ENCODE data around the gene STMN3.

The STMN3 gene

DNA sequence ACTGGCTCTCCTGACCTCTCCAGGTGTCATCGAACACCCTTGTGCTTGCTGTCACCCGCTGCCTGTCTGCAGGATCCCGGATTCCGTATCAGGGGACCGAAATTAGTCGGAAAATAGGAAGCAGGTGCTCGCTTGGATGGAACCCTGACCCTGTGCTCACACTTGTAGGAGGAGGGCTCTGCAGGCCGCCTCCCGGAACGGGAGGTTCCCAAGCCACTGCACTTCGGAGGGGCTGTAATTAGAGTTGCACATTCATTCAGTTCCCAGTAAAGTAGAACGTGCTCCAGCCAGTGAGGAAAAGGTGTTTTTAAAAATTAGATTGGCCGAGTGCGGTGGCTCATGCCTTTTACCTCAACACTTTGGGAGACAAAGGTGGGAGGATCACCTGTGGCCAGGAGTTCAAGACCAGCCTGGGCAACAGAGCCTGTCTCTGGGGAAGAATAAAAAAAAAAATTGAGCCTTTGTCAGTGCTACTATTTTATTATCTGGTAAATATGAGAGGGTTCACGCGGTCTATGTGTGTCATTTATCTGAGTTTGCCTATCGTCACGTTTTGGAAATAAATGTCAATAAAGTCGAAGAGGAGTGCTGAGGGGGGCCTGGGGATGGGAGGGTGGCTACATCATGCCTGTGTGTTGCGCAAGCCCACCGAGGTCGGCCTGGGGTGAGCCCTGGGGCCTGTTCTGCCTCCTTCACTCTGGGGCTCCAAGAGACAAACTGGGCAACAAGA is 24.8 kb downstream of the STMN3 start:
- ChIA-PET CTCF (interaction anchor here (0.8 kb wide), 1 partner anchor 352 kb away, joined by 3 read pairs; no protein-coding TSS in a partner anchor), POLR2A (no interaction called here)
- peak; percentile 71 for DNase-seq (ENCODE audit: extremely low spot score)
- TF ChIP-seq, protein P1, sequence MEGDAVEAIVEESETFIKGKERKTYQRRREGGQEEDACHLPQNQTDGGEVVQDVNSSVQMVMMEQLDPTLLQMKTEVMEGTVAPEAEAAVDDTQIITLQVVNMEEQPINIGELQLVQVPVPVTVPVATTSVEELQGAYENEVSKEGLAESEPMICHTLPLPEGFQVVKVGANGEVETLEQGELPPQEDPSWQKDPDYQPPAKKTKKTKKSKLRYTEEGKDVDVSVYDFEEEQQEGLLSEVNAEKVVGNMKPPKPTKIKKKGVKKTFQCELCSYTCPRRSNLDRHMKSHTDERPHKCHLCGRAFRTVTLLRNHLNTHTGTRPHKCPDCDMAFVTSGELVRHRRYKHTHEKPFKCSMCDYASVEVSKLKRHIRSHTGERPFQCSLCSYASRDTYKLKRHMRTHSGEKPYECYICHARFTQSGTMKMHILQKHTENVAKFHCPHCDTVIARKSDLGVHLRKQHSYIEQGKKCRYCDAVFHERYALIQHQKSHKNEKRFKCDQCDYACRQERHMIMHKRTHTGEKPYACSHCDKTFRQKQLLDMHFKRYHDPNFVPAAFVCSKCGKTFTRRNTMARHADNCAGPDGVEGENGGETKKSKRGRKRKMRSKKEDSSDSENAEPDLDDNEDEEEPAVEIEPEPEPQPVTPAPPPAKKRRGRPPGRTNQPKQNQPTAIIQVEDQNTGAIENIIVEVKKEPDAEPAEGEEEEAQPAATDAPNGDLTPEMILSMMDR (IDR thresholded peaks at IDR 0.05; ENCODE audit: control extremely low read depth, extremely low read depth, low read depth, missing control alignments), result no peak

DNA sequence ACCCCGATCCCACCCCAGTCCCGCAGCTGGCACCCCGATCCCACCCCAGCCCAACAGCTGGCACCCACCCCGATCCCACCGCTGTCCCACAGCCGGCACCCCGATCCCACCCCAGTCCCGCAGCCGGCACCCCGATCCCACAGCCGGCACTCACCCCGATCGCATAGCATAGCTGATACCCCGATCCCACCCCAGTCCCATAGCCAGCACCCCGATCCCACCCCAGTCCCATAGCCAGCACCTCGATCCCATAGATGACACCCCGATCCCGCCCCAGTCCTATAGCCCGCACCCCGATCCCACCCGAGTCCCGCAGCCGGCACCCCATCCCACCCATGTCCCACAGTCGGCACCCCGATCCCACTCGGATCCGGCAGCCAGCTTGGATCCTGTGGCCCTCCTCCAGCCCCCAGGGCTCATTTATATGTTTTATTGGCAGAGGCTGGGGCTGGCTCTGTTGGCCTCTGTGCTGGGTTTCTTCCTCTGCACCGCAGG is 25.4 kb downstream of the STMN3 start:
- DNase-seq (ENCODE audit: extremely low spot score), result no peak
- CTCF ChIA-PET, result interaction anchor here (1.1 to 1.5 kb wide), 2 partner anchors 10 to 411 kb away, joined by 3 to 9 read pairs; no protein-coding TSS in a partner anchor
- POLR2A ChIA-PET, result interaction anchor here (0.6 kb wide), 1 partner anchor 41 kb away, joined by 5 read pairs; no protein-coding TSS in a partner anchor
- TF ChIP-seq, protein P1 (IDR thresholded peaks at IDR 0.05; ENCODE audit: control extremely low read depth, extremely low read depth, low read depth, missing control alignments), result no peak

DNA sequence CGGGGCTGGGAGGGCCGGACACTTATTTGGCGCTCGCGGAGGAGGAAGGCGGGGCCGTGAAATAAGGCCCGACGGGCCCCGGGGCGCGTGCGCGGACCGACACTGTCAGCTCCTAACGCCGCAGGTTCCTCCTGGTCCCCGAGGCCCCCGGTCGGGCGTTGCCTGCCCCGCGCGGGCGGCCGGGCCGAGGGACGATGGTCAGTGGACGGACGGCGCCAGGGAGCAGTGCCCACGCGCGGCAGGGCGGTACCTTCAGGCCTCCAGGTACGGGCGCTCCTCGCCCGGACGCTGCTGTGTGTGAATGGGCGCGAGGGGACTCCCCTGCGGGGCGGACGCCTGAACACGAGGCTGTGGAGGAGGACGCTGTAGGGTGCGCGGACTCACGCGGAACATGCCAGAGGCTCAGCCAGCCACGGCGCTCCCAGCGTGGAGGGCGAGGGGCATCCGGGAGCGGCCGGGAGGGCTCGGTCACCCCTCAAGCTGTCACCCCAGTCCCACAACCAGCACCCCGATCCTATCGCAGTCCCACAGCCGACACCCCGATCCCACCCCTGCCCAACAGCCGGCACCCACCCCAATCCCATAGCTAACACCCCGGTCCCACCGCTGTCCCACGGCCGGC is 26.0 kb downstream of the STMN3 start:
- TF ChIP-seq, protein P1 (IDR thresholded peaks at IDR 0.05; ENCODE audit: control extremely low read depth, extremely low read depth, low read depth, missing control alignments), result no peak
- POLR2A ChIA-PET, result interaction anchor here (0.6 to 1.0 kb wide), 3 partner anchors 15 to 246 kb away, joined by 3 to 9 read pairs (median 5); no protein-coding TSS in a partner anchor

DNA sequence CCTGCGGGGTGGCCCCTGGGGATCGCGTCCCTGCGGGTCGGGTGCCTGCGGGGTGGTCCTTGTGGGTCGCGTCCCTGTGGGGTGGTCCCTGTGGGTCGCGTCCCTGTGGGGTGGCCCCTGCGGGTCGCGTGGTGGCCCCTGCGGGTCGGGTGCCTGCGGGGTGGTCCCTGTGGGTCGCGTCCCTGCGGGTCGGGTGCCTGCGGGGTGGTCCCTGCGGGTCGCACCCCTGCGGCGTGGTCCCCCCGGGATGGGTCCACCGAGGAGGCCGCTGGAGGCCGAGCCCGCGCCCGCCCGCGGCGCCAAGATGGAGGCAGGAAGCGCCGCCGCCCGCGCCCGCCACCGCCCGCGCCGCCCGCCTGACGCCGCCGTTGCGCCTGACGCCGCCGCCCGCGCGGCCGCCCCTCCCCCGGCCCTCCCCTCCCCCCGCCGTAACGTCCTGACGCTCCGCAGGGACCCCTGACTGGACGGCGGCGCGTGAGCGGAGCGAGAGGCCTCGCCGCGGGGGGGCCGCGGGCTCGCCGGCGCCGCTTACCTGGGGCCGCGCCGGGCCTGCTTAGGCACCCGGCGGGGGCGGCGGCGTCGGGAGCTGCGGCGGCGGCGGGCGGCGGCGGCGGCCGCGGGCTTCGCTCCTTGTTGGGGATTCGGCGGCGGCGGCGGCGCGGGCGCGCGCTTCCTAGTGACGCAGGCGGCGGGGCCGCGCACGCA is 26.6 kb downstream of the STMN3 start, which contains the start of gene GMEB2:
GMEB2 (minus strand) TSS at position 678 of the 705 bp plus-strand sequence. CDS start 7,704 bp downstream, outside the sequence.
- ChIA-PET POLR2A (interaction anchor here (0.6 to 1.0 kb wide), 3 partner anchors 15 to 247 kb away, joined by 3 to 9 read pairs (median 4); no protein-coding TSS in a partner anchor), CTCF (interaction anchor here (1.0 to 1.5 kb wide), 3 partner anchors 9 to 412 kb away, joined by 3 to 9 read pairs (median 3); no protein-coding TSS in a partner anchor)
- DNase-seq (ENCODE audit: extremely low spot score), result peak; percentile 87
- TF ChIP-seq, protein P1 (IDR thresholded peaks at IDR 0.05; ENCODE audit: control extremely low read depth, extremely low read depth, low read depth, missing control alignments), result no peak

More for the DNA sequence above, 26.0 kb downstream of the STMN3 start:
- CTCF ChIA-PET, result interaction anchor here (1.1 to 1.5 kb wide), 2 partner anchors 10 to 411 kb away, joined by 3 to 9 read pairs; no protein-coding TSS in a partner anchor
- DNase-seq (ENCODE audit: extremely low spot score), result peak; percentile 96

DNA sequence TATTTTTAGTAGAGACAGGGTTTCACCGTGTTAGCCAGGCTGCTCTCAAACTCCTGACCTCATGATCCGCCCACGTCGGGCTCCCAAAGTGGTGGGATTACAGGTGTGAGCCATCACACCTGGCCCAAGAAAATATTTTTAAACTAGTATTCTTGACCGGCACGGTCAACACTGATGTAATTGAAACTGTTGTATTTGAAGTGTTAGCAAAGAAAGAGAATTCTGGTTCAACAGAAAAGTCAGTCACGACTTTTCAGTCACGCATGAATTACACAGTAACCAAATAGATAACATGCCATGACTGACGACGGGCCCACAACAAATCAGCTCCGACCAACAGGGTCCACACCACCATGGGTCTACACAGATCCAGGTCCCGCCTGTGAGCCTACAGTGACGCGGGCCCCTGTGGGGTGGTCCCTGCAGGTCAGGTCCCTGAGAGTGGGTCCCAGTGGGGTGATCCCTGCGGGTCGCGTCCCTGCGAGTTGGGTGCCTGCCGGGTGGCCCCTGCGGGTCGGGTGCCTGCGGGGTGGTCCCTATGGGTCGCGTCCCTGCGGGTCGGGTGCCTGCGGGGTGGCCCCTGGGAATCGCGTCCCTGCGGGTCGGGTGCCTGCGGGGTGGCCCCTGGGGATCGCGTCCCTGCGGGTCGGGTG is 27.3 kb downstream of the STMN3 start:
- CTCF ChIA-PET, result interaction anchor here (1.0 kb wide), 1 partner anchor 16 kb away, joined by 3 read pairs; no protein-coding TSS in a partner anchor
- TF ChIP-seq, protein P1 (IDR thresholded peaks at IDR 0.05; ENCODE audit: control extremely low read depth, extremely low read depth, low read depth, missing control alignments), result no peak
- DNase-seq (ENCODE audit: extremely low spot score), result peak; percentile 48
- POLR2A ChIA-PET, result interaction anchor here (0.5 to 1.0 kb wide), 2 partner anchors 15 to 16 kb away, joined by 3 to 4 read pairs; no protein-coding TSS in a partner anchor

Measured in GM10248 (cell line).